ACHN (cell line): ENCODE measurements around the gene SOAT1.
A peak's percentile ranks its signal among the peaks of the same experiment; 100 is the strongest.

Experiments used
- DNase-seq: peaks from one replicate; pipeline ENCODE4 v3.0.0-alpha.2; 2015
- in situ Hi-C: cut with HindIII; loops from 2 replicates; pipeline ENCODE4 v1.10.0; 2017; ENCODE audit warnings: low sequenced_read_pairs, low pct_ligation_motif_present, low pct_unique_long_range_greater_than_20kb

The SOAT1 gene

DNA sequence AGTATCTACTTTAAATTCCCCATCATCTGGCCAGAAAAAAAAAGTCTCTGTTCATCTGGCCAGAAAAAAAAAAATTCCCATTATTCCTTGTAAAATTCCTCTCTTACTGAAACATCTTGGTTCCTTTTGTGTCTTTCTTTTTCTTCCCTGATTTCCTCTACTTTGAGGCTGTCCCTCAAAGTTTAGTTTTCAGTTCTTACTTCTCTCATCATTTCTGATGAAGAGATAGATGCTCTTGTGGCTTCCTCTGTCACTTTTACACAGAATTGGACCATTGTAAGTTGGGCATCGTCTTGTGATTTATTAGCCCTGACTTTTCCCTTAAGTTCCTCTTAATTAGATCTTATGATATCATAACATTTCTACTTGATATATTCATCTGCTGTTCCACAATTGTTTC lies 6.5 kb downstream of the SOAT1 start:
- DNase-seq: no peak
- in situ Hi-C loops: no loop called here

GRCh38 chr1:179302070-179302469 lies 8.5 kb downstream of the SOAT1 start:
- no peak for DNase-seq
- in situ Hi-C loops: no loop called here

GRCh38 chr1:179303200-179303785 lies 9.7 kb downstream of the SOAT1 start:
- in situ Hi-C loops: no loop called here
- DNase-seq: no peak

- no peak for DNase-seq
- in situ Hi-C loops: no loop called here
These were observed 11.9 kb downstream of the SOAT1 start for GRCh38 chr1:179305450-179305849.

- in situ Hi-C loops: no loop called here
- DNase-seq: peak; percentile 62
These were observed 16.7 kb downstream of the SOAT1 start for GRCh38 chr1:179310291-179310690.

DNA sequence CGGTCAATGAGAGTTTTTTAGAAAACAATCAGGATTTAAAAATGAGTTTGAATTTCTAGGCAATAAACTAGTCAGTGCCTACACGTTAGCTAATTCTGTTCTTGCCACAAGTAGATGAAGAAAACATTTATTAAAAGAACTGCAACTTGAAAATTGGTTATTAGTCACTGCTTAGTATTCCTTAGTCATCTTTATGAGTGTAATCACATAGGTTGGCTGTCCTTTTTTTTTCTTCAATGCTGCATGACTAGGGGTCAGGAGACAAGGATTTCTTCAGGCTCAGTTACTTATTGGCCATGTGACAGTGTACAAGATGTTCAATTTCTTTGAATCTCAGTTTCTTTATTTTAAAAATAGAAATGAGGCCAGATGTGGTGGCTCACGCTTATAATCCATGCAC lies 17.1 kb downstream of the SOAT1 start:
- DNase-seq: peak; percentile 85
- in situ Hi-C loops: no loop called here

DNA sequence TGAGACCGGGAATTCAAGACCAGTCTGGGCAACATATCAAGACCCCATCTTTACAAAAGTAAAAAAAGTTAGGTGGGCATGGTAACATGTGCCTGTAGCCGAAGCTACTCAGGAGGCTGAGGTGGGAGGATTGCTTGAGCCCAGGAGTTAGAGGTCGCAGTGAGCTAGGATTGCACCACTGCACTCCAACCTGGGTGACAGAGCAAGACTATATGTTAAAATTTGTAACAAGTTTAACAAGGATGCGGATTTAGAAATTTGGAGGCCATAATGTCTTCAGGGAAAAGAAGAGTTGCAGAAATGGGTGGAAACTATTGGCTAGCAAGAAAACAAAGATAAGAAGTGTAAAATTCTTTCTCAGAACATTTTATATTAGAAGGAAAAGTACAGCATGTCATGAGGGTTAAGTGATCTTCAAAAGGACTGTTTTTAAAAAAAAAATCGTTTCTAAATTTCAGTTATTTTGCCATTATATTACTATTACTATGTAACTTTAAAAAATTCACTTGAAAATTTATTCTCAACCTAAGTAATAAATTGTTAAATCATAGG lies 17.6 kb downstream of the SOAT1 start:
- in situ Hi-C loops: no loop called here

GRCh38 chr1:179313004-179313403 lies 19.4 kb downstream of the SOAT1 start:
- no peak for DNase-seq
- in situ Hi-C loops: no loop called here

More for the DNA sequence above, 17.6 kb downstream of the SOAT1 start:
- DNase-seq: no peak

- DNase-seq: no peak
- in situ Hi-C loops: no loop called here
These were observed 21.3 kb downstream of the SOAT1 start for GRCh38 chr1:179314928-179315327.

GRCh38 chr1:179318491-179318890 lies 24.9 kb downstream of the SOAT1 start:
- in situ Hi-C loops: no loop called here
- no peak for DNase-seq

GRCh38 chr1:179321533-179322216 lies 28.1 kb downstream of the SOAT1 start:
- DNase-seq: no peak

GRCh38 chr1:179322557-179322956 lies 29.0 kb downstream of the SOAT1 start:
- in situ Hi-C loops: no loop called here
- DNase-seq: no peak

More at GRCh38 chr1:179321533-179322216, 28.1 kb downstream of the SOAT1 start:
- in situ Hi-C loops: no loop called here

GRCh38 chr1:179323436-179323835 lies 29.8 kb downstream of the SOAT1 start:
- in situ Hi-C loops: no loop called here
- DNase-seq: no peak

- in situ Hi-C loops: no loop called here
- DNase-seq: no peak
These were observed 32.2 kb downstream of the SOAT1 start for GRCh38 chr1:179325836-179326235.

GRCh38 chr1:179326746-179327145 lies 33.1 kb downstream of the SOAT1 start:
- no peak for DNase-seq
- in situ Hi-C loops: no loop called here

DNA sequence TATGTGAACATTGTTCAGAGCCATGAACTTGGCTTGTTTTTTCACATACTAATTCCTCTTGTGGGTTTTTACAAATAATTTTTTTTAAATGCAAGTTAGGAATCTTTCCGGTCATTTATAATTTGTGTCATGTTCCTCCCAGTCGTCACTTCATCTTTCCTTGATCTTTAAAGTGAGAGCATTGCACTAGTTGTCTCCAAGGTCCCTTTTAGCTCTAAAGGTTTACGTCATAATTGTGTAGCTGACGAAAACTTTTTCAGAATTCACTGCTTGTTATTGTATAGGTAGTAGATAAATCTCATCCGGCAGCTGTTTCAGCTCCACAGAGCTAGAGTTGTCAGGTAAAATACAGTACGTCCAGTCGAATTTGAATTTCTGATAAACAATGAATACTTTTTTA lies 33.6 kb downstream of the SOAT1 start:
- in situ Hi-C loops: no loop called here
- no peak for DNase-seq

DNA sequence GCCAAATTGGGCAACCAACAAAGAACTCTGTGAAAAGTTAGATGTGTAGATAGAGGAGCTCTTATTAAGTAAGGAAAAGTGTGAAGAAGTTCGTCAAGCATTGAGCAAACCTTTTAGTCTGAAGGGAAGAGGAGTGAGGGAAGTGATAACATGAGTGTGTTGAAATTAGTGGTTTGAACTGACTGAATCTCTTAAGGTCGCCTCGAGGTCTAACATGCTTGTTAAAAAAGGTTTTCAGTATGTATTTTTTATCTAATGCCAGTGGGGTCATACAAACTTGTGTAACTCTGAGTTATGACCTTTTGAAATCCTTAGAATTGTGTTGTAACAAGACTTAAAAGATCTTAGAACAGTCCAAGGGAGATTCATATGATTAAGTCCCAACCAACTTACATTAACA lies 34.1 kb downstream of the SOAT1 start:
- no peak for DNase-seq
- in situ Hi-C loops: no loop called here

DNA sequence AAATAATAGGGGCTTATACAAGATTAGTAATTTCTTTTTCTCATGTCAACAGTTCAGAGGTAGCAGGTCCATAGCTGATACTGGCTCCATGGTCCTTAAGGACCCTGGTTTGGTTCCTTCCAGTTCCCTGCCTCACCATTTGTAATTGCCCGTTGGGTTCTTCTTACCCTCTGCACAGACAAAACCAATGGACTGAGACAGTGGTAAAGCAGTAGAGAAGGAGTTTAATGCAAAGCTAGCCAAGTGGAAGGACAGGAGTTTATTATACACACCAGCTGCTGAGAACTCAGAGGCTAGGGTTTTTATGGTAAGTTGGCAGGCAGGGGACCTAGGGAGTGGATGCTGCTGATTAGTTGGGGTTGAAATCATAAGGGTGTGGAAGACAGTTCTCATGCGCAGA lies 36.3 kb downstream of the SOAT1 start:
- in situ Hi-C loops: no loop called here
- DNase-seq: no peak

DNA sequence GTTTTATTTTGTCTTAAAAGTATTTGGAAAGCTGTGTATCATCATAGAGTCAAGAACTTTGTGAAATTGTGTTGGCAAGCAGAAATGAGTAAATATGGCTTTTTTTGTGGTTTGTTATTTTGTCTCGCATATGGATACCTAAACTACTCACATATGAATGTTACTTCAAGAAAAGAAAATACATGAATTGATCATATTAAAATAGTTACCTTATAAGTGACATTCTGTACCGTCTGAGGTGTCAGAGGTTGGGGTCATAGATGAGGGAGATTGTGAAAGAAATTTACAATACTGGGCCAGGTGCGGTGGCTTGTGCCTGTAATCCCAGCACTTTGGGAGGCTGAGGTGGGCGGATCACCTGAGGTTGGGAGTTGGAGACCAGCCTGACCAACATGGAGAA lies 40.8 kb downstream of the SOAT1 start:
- in situ Hi-C loops: no loop called here
- no peak for DNase-seq

GRCh38 chr1:179337288-179337687 lies 43.7 kb downstream of the SOAT1 start:
- DNase-seq: no peak
- in situ Hi-C loops: no loop called here
